Stimulated activated effector memory CD8-positive, alpha-beta T cell treated with anti-CD3 and anti-CD28 coated beads, Interleukin-12 subunit alpha, Interleukin-12 subunit beta, amount 100 ng/mL, for 72 hours (primary cell): Measurements from ENCODE around the gene BAG5.

Experiments
- ATAC-seq: fragments of 150-1000 bp; cut with Tn5 transposase; 2 replicates; pipeline ENCODE4 v1.10.0; 2021
- DNase-seq, 2 donors: peaks; one replicate each; pipeline ENCODE4 v3.0.0; 2021 to 2022; ENCODE audit warnings: low spot score in 2 of 2
- H3K27ac Mint-ChIP-seq: one replicate; pipeline ENCODE4 v1.8.0; 2022; ENCODE audit warnings: mild to moderate bottlenecking, mixed read lengths
- H3K36me3 Mint-ChIP-seq: one replicate; pipeline ENCODE4 v1.8.0; 2022; ENCODE audit warnings: mild to moderate bottlenecking, mixed read lengths
- H3K4me1 Mint-ChIP-seq: one replicate; pipeline ENCODE4 v1.8.0; 2022; ENCODE audit warnings: mixed read lengths
- H3K4me3 Mint-ChIP-seq: one replicate; pipeline ENCODE4 v1.8.0; 2022; ENCODE audit warnings: mild to moderate bottlenecking, mixed read lengths
- H3K9me3 Mint-ChIP-seq: one replicate; pipeline ENCODE4 v1.8.0; 2022; ENCODE audit warnings: mixed read lengths

The BAG5 gene

GRCh38 chr14:103578401-103579075 is 16.1 kb upstream of the BAG5 start:
- ATAC-seq = no peak
- no peak overlapping the region for H3K4me3 Mint-ChIP-seq
- peaks cover 5% of the 10 kb centered on the region for H3K4me1 Mint-ChIP-seq
- no peak overlapping the region for H3K27ac Mint-ChIP-seq
- no peak for DNase-seq
- no peaks in the 10 kb centered on the region for H3K9me3 Mint-ChIP-seq
- H3K36me3 Mint-ChIP-seq = peaks cover 79% of the 10 kb centered on the region

- H3K9me3 Mint-ChIP-seq = no peaks in the 10 kb centered on the region
- H3K4me1 Mint-ChIP-seq = peaks cover 5% of the 10 kb centered on the region
- H3K27ac Mint-ChIP-seq = peak overlapping the region; percentile 58
- H3K4me3 Mint-ChIP-seq = no peak overlapping the region
- peaks cover 84% of the 10 kb centered on the region for H3K36me3 Mint-ChIP-seq
- DNase-seq (no peak), ATAC-seq (no peak)
Observed at GRCh38 chr14:103576371-103577024, 14.0 kb upstream of the BAG5 start.

GRCh38 chr14:103574707-103575285 is 12.3 kb upstream of the BAG5 start:
- no peak for ATAC-seq
- Mint-ChIP-seq H3K36me3 (peaks cover 68% of the 10 kb centered on the region), H3K4me3 (no peak overlapping the region), H3K4me1 (peaks cover 5% of the 10 kb centered on the region), H3K27ac (no peak overlapping the region), H3K9me3 (no peaks in the 10 kb centered on the region)
- DNase-seq = no peak

- H3K36me3 Mint-ChIP-seq = peaks cover 65% of the 10 kb centered on the region
Observed at GRCh38 chr14:103574104-103574503, 11.6 kb upstream of the BAG5 start.

GRCh38 chr14:103569408-103569807 is 7.0 kb upstream of the BAG5 start:
- DNase-seq = no peak
- H3K27ac Mint-ChIP-seq = no peak overlapping the region
- no peaks in the 10 kb centered on the region for H3K9me3 Mint-ChIP-seq
- H3K36me3 Mint-ChIP-seq = peaks cover 30% of the 10 kb centered on the region
- no peak overlapping the region for H3K4me3 Mint-ChIP-seq
- ATAC-seq = no peak
- H3K4me1 Mint-ChIP-seq = peaks cover 6% of the 10 kb centered on the region

More at GRCh38 chr14:103574104-103574503, 11.6 kb upstream of the BAG5 start:
- Mint-ChIP-seq H3K4me1 (peaks cover 5% of the 10 kb centered on the region), H3K27ac (no peak overlapping the region), H3K9me3 (no peaks in the 10 kb centered on the region), H3K4me3 (no peak overlapping the region)
- ATAC-seq = no peak
- DNase-seq = no peak

- no peaks in the 10 kb centered on the region for H3K9me3 Mint-ChIP-seq
- H3K27ac Mint-ChIP-seq = no peak overlapping the region
- no peak overlapping the region for H3K4me3 Mint-ChIP-seq
- ATAC-seq = no peak
- peaks cover 6% of the 10 kb centered on the region for H3K4me1 Mint-ChIP-seq
- H3K36me3 Mint-ChIP-seq = peaks cover 26% of the 10 kb centered on the region
- no peak for DNase-seq
Observed at GRCh38 chr14:103568952-103569351, 6.5 kb upstream of the BAG5 start.

GRCh38 chr14:103563844-103564505 is 1.5 kb upstream of the BAG5 start:
- Mint-ChIP-seq H3K36me3 (peaks cover 37% of the 10 kb centered on the region), H3K4me3 (peak overlapping the region; percentile 99), H3K4me1 (peaks cover 41% of the 10 kb centered on the region), H3K9me3 (no peaks in the 10 kb centered on the region), H3K27ac (no peak overlapping the region)
- no peak for DNase-seq
- ATAC-seq = no peak

- no peaks in the 10 kb centered on the region for H3K9me3 Mint-ChIP-seq
- H3K4me1 Mint-ChIP-seq = peaks cover 40% of the 10 kb centered on the region
- peaks cover 45% of the 10 kb centered on the region for H3K36me3 Mint-ChIP-seq
- H3K27ac Mint-ChIP-seq = peak overlapping the region; percentile 90
- DNase-seq = no peak
- H3K4me3 Mint-ChIP-seq = peak overlapping the region; percentile 99
- ATAC-seq = no peak
Observed at GRCh38 chr14:103563226-103563620, 766 bp upstream of the BAG5 start.

GRCh38 chr14:103562179-103562428 is 353 bp downstream of the BAG5 start:
- Mint-ChIP-seq H3K4me3 (peak overlapping the region; percentile 99), H3K27ac (peak overlapping the region; percentile 97), H3K4me1 (peaks cover 40% of the 10 kb centered on the region), H3K36me3 (peaks cover 56% of the 10 kb centered on the region), H3K9me3 (no peaks in the 10 kb centered on the region)
- DNase-seq (no peak), ATAC-seq (no peak)

- DNase-seq (peak in 1 of 2 donors; percentile 21), ATAC-seq (peak; percentile 58)
- peak overlapping the region; percentile 97 for H3K27ac Mint-ChIP-seq
- H3K4me3 Mint-ChIP-seq = peak overlapping the region; percentile 99
- H3K9me3 Mint-ChIP-seq = no peaks in the 10 kb centered on the region
- H3K36me3 Mint-ChIP-seq = peaks cover 58% of the 10 kb centered on the region
- peaks cover 40% of the 10 kb centered on the region for H3K4me1 Mint-ChIP-seq
Observed at GRCh38 chr14:103561381-103562178, 877 bp downstream of the BAG5 start.

GRCh38 chr14:103560691-103561090 is 1.8 kb downstream of the BAG5 start:
- Mint-ChIP-seq H3K9me3 (no peaks in the 10 kb centered on the region), H3K36me3 (peaks cover 67% of the 10 kb centered on the region), H3K4me3 (peak overlapping the region; percentile 99), H3K4me1 (peaks cover 40% of the 10 kb centered on the region), H3K27ac (peak overlapping the region; percentile 97)
- ATAC-seq (no peak), DNase-seq (no peak)

GRCh38 chr14:103559766-103560165 is 2.7 kb downstream of the BAG5 start:
- H3K27ac Mint-ChIP-seq = no peak overlapping the region
- peak overlapping the region; percentile 99 for H3K4me3 Mint-ChIP-seq
- no peaks in the 10 kb centered on the region for H3K9me3 Mint-ChIP-seq
- ATAC-seq (no peak), DNase-seq (no peak)
- peaks cover 76% of the 10 kb centered on the region for H3K36me3 Mint-ChIP-seq
- H3K4me1 Mint-ChIP-seq = peaks cover 45% of the 10 kb centered on the region

- Mint-ChIP-seq H3K27ac (no peak overlapping the region), H3K4me3 (no peak overlapping the region), H3K36me3 (peaks cover 78% of the 10 kb centered on the region), H3K9me3 (no peaks in the 10 kb centered on the region), H3K4me1 (peaks cover 43% of the 10 kb centered on the region)
- ATAC-seq (no peak), DNase-seq (no peak)
Observed at GRCh38 chr14:103558071-103558882, 4.2 kb downstream of the BAG5 start.

- Mint-ChIP-seq H3K27ac (peak overlapping the region; percentile 69), H3K4me3 (no peak overlapping the region), H3K36me3 (peaks cover 73% of the 10 kb centered on the region), H3K4me1 (peaks cover 49% of the 10 kb centered on the region), H3K9me3 (no peaks in the 10 kb centered on the region)
- ATAC-seq (no peak), DNase-seq (no peak)
Observed at GRCh38 chr14:103556946-103557758, 5.3 kb downstream of the BAG5 start.
